Lower leg skin (tissue), 4 donors: ENCODE measurements around the gene KIRREL2. TPM values are rescaled to one million over a fixed set of nuclear protein-coding genes. Genes with fewer than 3 reads are reported as not detected.

Source experiments
- DNase-seq, 2 donors: peaks; one replicate each; pipeline ENCODE4 v3.0.0-alpha.2; 2019; ENCODE audit warnings: low spot score in 2 of 2
- H3K4me3 ChIP-seq: fragments of 200-600 bp; sonication (generic); 2 replicates; pipeline ENCODE4 v1.5.1; 2017; ENCODE audit warnings: mild to moderate bottlenecking, low read depth; ENCODE audit not compliant: poor library complexity, severe bottlenecking
- POLR2A ChIP-seq, 2 donors: fragments of 450-650 bp; IDR thresholded peaks; one replicate each; pipeline ENCODE4 v1.6.1; 2016 to 2017; ENCODE audit warnings: antibody characterized with exemption in 2 of 2, mild to moderate bottlenecking in 1 of 2, moderate library complexity in 1 of 2
- WGBS, 2 donors: methylation state at CpG; one replicate each; pipeline ENCODE4 v1.1.5; 2018; 5-methylcytosine and 5-hydroxymethylcytosine counted together
- intact Hi-C: fragments of 100-400 bp; cut with DNase I; formaldehyde crosslinking; loops from one replicate; pipeline ENCODE4 v1.15.0; 2023; ENCODE audit warnings: low total_unique reads
- total RNA-seq, 4 donors: library from RNA; depleted of rRNA; stranded (reverse); fragments of >200 nt; gene quantifications; one replicate each; pipeline ENCODE4 v1.1.0, GENCODE V29; 2016
- TF ChIP-seq, protein P1 (sequence below), 3 donors: fragments of 450-650 bp; IDR thresholded peaks; one replicate each; pipeline ENCODE4 v1.5.1; 2016; ENCODE audit warnings: antibody characterized with exemption in 3 of 3, mild to moderate bottlenecking in 3 of 3, moderate library complexity in 2 of 3

KIRREL2 gene
- total RNA-seq, 4 donors from 2014 or later: 0.32 TPM; not detected in 3

DNA sequence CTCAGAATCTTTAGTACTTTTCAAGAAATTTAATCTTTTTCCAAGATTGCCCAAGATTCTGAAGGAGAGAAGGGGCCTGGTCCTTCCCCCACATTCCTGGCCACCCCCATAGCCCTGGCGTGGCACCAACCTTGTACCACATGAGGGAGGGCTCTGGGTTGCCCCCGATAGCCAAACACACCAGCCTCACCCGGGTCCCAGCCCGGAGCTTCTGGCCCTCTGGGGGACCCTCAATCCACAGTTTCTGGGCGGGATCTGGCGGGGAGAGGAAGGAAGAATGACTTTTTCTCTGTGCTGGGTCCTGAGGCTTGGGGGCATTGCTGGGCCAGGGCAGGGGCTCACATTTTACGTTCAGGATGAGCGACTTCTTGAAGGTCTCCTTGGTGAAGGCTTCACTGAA, 8.8 kb upstream of the KIRREL2 start:
- TF ChIP-seq, protein P1, sequence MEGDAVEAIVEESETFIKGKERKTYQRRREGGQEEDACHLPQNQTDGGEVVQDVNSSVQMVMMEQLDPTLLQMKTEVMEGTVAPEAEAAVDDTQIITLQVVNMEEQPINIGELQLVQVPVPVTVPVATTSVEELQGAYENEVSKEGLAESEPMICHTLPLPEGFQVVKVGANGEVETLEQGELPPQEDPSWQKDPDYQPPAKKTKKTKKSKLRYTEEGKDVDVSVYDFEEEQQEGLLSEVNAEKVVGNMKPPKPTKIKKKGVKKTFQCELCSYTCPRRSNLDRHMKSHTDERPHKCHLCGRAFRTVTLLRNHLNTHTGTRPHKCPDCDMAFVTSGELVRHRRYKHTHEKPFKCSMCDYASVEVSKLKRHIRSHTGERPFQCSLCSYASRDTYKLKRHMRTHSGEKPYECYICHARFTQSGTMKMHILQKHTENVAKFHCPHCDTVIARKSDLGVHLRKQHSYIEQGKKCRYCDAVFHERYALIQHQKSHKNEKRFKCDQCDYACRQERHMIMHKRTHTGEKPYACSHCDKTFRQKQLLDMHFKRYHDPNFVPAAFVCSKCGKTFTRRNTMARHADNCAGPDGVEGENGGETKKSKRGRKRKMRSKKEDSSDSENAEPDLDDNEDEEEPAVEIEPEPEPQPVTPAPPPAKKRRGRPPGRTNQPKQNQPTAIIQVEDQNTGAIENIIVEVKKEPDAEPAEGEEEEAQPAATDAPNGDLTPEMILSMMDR (IDR thresholded peaks at IDR 0.05): no peak
- no peak for TF ChIP-seq POLR2A (IDR thresholded peaks at IDR 0.05)
- no peak for DNase-seq
- intact Hi-C loops: no loop called here
- WGBS, 2 donors: 76 to 83% methylated on average over 8 of the region's 8 CpGs
- H3K4me3 ChIP-seq: no peak overlapping the region

DNA sequence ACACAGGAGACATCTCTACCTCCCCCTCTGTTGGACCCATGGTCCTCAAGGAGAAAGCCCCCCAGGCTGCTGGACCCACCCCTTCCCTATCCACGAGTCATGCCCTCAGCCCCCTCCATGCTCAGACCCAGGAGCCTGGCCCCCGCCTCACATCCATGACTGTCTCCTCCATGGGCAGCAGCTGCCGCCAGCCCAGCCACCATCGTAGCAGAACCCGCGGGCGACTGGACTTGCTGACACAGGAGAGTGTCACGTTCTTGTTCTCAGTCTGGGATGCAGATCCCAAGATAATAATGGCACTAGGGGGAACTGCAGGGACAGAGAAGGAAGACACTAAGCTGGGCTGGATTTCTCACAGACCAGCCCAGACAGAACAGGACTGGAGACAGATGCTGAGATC, 8.2 kb upstream of the KIRREL2 start:
- no peak for DNase-seq
- no peak overlapping the region for H3K4me3 ChIP-seq
- intact Hi-C loops: no loop called here
- WGBS, 2 donors: 78 to 87% methylated on average over 8 of the region's 8 CpGs
- TF ChIP-seq POLR2A (IDR thresholded peaks at IDR 0.05): no peak
- TF ChIP-seq, protein P1 (IDR thresholded peaks at IDR 0.05): no peak

DNA sequence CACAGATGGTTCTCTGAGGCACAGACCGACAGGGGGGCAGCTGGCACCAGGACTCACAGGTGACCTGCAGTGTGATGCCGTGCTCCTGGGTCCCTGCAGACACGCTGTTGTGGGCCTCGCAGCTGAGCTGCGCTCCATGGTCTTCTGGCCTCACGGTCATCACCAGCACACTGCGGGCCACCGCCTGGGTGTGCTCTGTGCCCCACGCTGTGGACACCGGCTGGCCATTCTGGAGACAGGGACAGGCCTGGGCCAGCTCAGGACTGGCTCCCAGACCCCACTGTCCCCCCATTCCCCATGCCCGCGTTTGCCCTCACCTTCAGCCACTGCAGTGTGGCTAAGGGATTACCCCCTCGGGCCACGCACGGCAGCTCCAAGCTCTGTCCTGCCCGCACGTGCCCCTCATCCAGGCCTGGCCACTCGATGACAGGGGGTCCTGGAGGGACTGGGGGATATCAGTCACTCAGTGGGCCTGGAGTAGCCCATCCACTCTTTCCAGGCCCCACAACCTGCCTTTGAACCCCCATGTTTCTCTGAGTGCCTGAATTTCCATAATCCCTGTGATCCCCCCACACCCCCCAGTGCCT, 7.7 kb upstream of the KIRREL2 start:
- 88 to 89% methylated on average over 15 to 16 of the region's 18 CpGs for WGBS, 2 donors
- no peak overlapping the region for H3K4me3 ChIP-seq
- intact Hi-C loops: no loop called here
- no peak for TF ChIP-seq POLR2A (IDR thresholded peaks at IDR 0.05)
- TF ChIP-seq, protein P1 (IDR thresholded peaks at IDR 0.05): no peak
- no peak for DNase-seq

DNA sequence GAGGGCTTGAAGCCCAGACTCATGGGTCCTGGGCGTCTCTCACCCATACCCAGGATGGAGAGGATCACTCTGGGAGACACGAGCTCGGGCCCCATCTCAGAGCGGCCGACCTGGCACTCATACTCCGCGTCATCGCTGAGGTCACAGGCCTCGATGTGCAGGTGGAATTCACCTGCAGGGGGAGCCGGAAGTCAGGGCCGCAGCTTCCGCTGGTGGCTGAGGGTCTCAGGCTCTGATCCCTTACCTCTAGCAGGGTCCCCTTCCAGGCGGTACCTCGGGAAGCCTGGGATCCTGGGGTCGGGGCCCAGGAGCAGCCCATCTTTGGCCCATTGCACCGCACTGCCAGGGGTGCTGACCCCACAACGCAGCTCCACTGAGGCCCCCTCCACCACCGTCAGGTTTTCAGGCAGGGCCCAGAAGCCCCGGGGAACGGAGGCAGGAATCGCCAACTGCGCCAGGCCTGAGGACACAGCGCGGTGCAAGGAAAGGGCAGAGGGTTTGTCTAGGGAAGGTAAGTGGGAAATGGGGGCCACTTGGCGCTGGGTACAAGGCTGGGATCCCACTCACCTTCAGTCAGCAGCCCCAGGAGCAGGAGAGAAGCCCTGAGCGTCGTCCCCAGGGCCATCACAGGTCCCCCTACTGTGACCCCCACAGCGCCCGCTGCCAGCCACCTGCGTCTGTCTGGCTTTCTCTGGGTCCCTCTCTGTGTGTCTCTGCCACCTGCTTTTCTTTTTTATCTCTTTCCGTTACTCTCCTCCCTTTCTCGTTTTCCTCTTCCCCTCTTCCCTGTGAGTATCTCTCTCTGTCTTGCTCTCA, 5.3 kb upstream of the KIRREL2 start:
- no peak for DNase-seq
- no peak overlapping the region for H3K4me3 ChIP-seq
- TF ChIP-seq, protein P1 (IDR thresholded peaks at IDR 0.05): no peak
- TF ChIP-seq POLR2A (IDR thresholded peaks at IDR 0.05): no peak
- intact Hi-C loops: no loop called here
- WGBS, 2 donors: 54 to 68% methylated on average over 22 to 23 of the region's 32 CpGs

DNA sequence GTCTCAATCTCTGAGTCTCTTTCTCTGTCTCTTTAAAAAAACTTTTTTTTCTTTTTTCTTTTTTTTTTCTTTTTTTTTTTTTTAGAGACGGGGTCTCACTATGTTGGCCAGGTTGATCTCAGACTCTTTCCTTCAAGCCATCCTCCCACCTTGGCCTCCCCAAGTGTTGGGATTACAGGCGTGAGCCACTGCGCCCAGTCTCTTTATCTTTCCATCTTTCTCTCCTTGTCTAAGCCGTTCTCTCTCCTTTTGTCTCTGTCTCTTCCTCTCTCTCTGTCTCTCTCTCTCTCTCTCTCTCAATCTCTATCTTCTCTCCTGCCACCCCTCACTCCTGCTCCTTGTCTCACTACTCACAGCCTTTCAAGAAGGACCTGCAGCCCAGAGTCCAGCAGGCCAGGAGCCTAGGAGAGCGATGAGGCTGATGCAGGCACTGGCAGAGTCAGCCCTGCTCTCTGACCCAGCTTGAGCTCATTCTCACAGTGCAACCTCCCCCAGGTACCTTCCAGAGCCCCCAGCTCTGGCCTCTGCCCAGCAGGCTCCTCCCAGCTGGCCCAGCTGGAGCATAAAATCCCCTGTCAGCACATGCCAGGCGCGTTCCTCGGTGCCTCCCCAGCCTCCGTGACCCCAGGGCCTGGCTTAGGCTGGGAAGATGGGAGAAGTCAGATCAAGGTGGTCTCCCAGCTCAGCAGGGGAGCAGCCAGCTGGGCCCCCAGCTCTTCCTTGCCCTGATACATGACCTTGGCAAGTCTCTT, 4.5 kb upstream of the KIRREL2 start, which contains the start of gene NPHS1:
Gene NPHS1 (minus strand): TSS at position 476 of the 752 bp plus-strand sequence. CDS start 667 bp downstream, outside the sequence.
- intact Hi-C loops: no loop called here
- DNase-seq: no peak
- whole genome bisulfite sequencing, 2 donors: 47 to 50% methylated on average over 9 of the region's 9 CpGs
- TF ChIP-seq, protein P1 (IDR thresholded peaks at IDR 0.05): no peak
- no peak for TF ChIP-seq POLR2A (IDR thresholded peaks at IDR 0.05)
- no peak within 1 kb of the TSS for H3K4me3 ChIP-seq
